B cell (primary cell): Measurements from ENCODE around the gene CHMP1B. TPM values are rescaled to one million over a fixed set of nuclear protein-coding genes. Genes with fewer than 3 reads are reported as not detected.

Experiments used
- ATAC-seq: fragments of 200-7000 bp; cut with Tn5 transposase; one replicate; pipeline ENCODE4 v1.10.0; 2021; ENCODE audit warnings: low read depth, mild to moderate bottlenecking, moderate number of reproducible peaks, moderate library complexity
- CTCF ChIA-PET: fragments of 350-600 bp; sonication (Branson Sonifier 250); formaldehyde crosslinking; loops from one replicate; lab custom pipeline; 2021; ENCODE audit warnings: antibody characterized with exemption, inconsistent platforms; lab: Charles Lee
- POLR2A ChIA-PET: fragments of 350-600 bp; sonication (Branson Sonifier 250); formaldehyde crosslinking; loops from one replicate; lab custom pipeline; 2021; ENCODE audit warnings: antibody characterized with exemption; lab: Charles Lee
- DNase-seq: peaks from one replicate; pipeline ENCODE4 v3.0.0; 2013
- H2AFZ ChIP-seq: 2 replicates; pipeline ENCODE4 v1.6.1; 2012; ENCODE audit warnings: mild to moderate bottlenecking, low read depth, low read length; ENCODE audit not compliant: insufficient read depth, poor library complexity, severe bottlenecking
- H3K27ac ChIP-seq, 2 donors: 1 replicate in 1 of 2; 2 replicates in 1 of 2; pipeline ENCODE4 v1.5.1; 2012 to 2013; ENCODE audit warnings: low read length in 2 of 2, mild to moderate bottlenecking in 2 of 2, moderate library complexity in 1 of 2
- H3K27me3 ChIP-seq, 4 experiments: fragments of 200-600 bp in 1 of 4; sonication (generic) in 1 of 4; replicated peaks in 1 of 4; 1 replicate in 2 of 4; 2 replicates in 2 of 4; pipeline versions ENCODE4 v1.6.1 to v1.7.0; 2013 to 2016; ENCODE audit warnings: low read length in 3 of 4, mild to moderate bottlenecking in 2 of 4, mixed read lengths in 1 of 4, moderate library complexity in 1 of 4; ENCODE audit not compliant: insufficient read depth in 4 of 4, control insufficient read depth in 3 of 4; ENCODE audit errors: control extremely low read depth in 1 of 4
- H3K36me3 ChIP-seq, 2 experiments: replicated peaks in 1 of 2; 1 replicate in 1 of 2; 2 replicates in 1 of 2; pipeline versions ENCODE4 v1.6.1 to v1.7.1; 2013; ENCODE audit warnings: low read length in 1 of 2; ENCODE audit not compliant: insufficient read depth in 2 of 2, control insufficient read depth in 1 of 2; ENCODE audit errors: control extremely low read depth in 1 of 2, extremely low read depth in 1 of 2
- H3K4me1 ChIP-seq, 2 donors: fragments of 200-600 bp in 1 of 2; sonication (generic) in 1 of 2; 1 replicate in 1 of 2; 2 replicates in 1 of 2; pipeline versions ENCODE4 v1.5.1 to v1.6.1; 2013 to 2017; ENCODE audit warnings: low read length in 2 of 2; ENCODE audit not compliant: control insufficient read depth in 2 of 2, insufficient read depth in 2 of 2
- H3K4me2 ChIP-seq: replicated peaks from 2 replicates; pipeline ENCODE3; 2012; ENCODE audit warnings: mild to moderate bottlenecking, low read depth, low read length; ENCODE audit not compliant: poor library complexity, severe bottlenecking
- H3K4me3 ChIP-seq, 5 experiments: fragments of 200-600 bp in 1 of 5; sonication (generic) in 1 of 5; 1 replicate in 3 of 5; 2 replicates in 2 of 5; pipeline versions ENCODE4 v1.5.1 to v1.7.0; 2011 to 2016; ENCODE audit warnings: low read length in 4 of 5, mild to moderate bottlenecking in 4 of 5, low read depth in 2 of 5, control low read depth in 1 of 5, moderate library complexity in 1 of 5; ENCODE audit not compliant: insufficient read depth in 1 of 5; ENCODE audit errors: control extremely low read depth in 1 of 5, extremely low read depth in 1 of 5
- H3K79me2 ChIP-seq: fragments of 200-600 bp; sonication (generic); one replicate; pipeline ENCODE4 v1.6.0; 2016; ENCODE audit warnings: low read length; ENCODE audit not compliant: control insufficient read depth, insufficient read depth
- H3K9ac ChIP-seq: fragments of 200-600 bp; sonication (generic); 2 replicates; pipeline ENCODE4 v1.6.1; 2017; ENCODE audit warnings: mild to moderate bottlenecking, low read length, moderate library complexity
- H3K9me3 ChIP-seq, 3 donors: one replicate each; pipeline versions ENCODE4 v1.6.1 to v1.7.1; 2013; ENCODE audit warnings: low read length in 2 of 3; ENCODE audit not compliant: control insufficient read depth in 2 of 3, insufficient read depth in 1 of 3; ENCODE audit errors: control extremely low read depth in 1 of 3
- H4K20me1 ChIP-seq: 2 replicates; pipeline ENCODE4 v1.6.0; 2012; ENCODE audit warnings: mild to moderate bottlenecking, low read length; ENCODE audit not compliant: insufficient read depth, control insufficient read depth, poor library complexity, severe bottlenecking
- H3K27ac Mint-ChIP-seq: one replicate; pipeline ENCODE4 v1.8.0; 2021; ENCODE audit warnings: mixed read lengths
- H3K27me3 Mint-ChIP-seq: one replicate; pipeline ENCODE4 v1.8.0; 2021; ENCODE audit warnings: mixed read lengths
- H3K4me1 Mint-ChIP-seq: one replicate; pipeline ENCODE4 v1.8.0; 2021; ENCODE audit warnings: mixed read lengths
- H3K4me3 Mint-ChIP-seq: one replicate; pipeline ENCODE4 v1.8.0; 2021; ENCODE audit warnings: mixed read lengths
- H3K9me3 Mint-ChIP-seq: one replicate; pipeline ENCODE4 v1.8.0; 2022; ENCODE audit warnings: mixed read lengths; ENCODE audit not compliant: insufficient read depth
- CTCF ChIP-seq: fragments of 200-600 bp; IDR thresholded peaks from one replicate; pipeline ENCODE4 v1.8.0; 2022; ENCODE audit warnings: antibody characterized with exemption, mild to moderate bottlenecking
- EZH2 ChIP-seq: IDR thresholded peaks from 2 replicates; pipeline ENCODE4 v1.6.1; 2012; ENCODE audit warnings: borderline replicate concordance, low read depth, mild to moderate bottlenecking, moderate library complexity, low read length; ENCODE audit not compliant: insufficient read depth, poor library complexity, severe bottlenecking
- WGBS: methylation state at CpG from one replicate; pipeline ENCODE4 v1.1.5; 2013; ENCODE audit warnings: missing lambda C conversion rate; ENCODE audit not compliant: insufficient coverage; 5-methylcytosine and 5-hydroxymethylcytosine counted together
- intact Hi-C: fragments of 100-400 bp; cut with micrococcal nuclease; formaldehyde crosslinking; loops from one replicate; pipeline ENCODE4 v1.10.0; 2022
- polyA plus RNA-seq: library from polyadenylated mRNA; depleted of rRNA; stranded (reverse); fragments of >200 nt; gene quantifications from 2 replicates; pipeline ENCODE4 v1.2.3, GENCODE V29; 2012
- total RNA-seq, 2 donors: library from RNA; stranded (reverse); fragments of 120-200 nt in 1 of 2; gene quantifications; 1 replicate in 1 of 2; 2 replicates in 1 of 2; pipeline versions ENCODE4 v1.2.3 to v1.2.4, GENCODE V29; 2013 to 2022

The CHMP1B gene
- total and polyA plus RNA-seq, 2 donors (not counting 1 experiment from before 2014, with no cell fraction given): 55.4 to 86.0 TPM

GRCh38 chr18:11821643-11822237 is 29.5 kb upstream of the CHMP1B start:
- no peak for DNase-seq
- H3K27me3 Mint-ChIP-seq: peaks cover 3% of the 10 kb centered on the region
- H2AFZ ChIP-seq: no peak overlapping the region
- ChIA-PET CTCF (no interaction called here), POLR2A (no interaction called here)
- H3K4me2 ChIP-seq: no peak overlapping the region
- H3K27ac ChIP-seq: no peak overlapping the region
- no peak overlapping the region for H3K27ac Mint-ChIP-seq
- 98% methylated on average over 39 of the region's 40 CpGs for WGBS
- H3K9ac ChIP-seq: no peak overlapping the region
- no peaks in the 10 kb centered on the region for H3K27me3 ChIP-seq
- H3K36me3 ChIP-seq: no peaks in the 10 kb centered on the region
- ATAC-seq: no peak
- no peaks in the 10 kb centered on the region for H4K20me1 ChIP-seq
- no peaks in the 10 kb centered on the region for H3K9me3 Mint-ChIP-seq
- no peak for TF ChIP-seq EZH2
- TF ChIP-seq CTCF: no peak
- H3K79me2 ChIP-seq: no peaks in the 10 kb centered on the region
- no peaks in the 10 kb centered on the region for H3K4me1 Mint-ChIP-seq
- intact Hi-C loops: no loop called here
- H3K9me3 ChIP-seq: peaks cover 0 to 6% (median 0%) of the 10 kb centered on the region in 3 donors
- H3K4me3 ChIP-seq: no peak overlapping the region
- no peak overlapping the region for H3K4me3 Mint-ChIP-seq
- H3K4me1 ChIP-seq: no peaks in the 10 kb centered on the region

DNA sequence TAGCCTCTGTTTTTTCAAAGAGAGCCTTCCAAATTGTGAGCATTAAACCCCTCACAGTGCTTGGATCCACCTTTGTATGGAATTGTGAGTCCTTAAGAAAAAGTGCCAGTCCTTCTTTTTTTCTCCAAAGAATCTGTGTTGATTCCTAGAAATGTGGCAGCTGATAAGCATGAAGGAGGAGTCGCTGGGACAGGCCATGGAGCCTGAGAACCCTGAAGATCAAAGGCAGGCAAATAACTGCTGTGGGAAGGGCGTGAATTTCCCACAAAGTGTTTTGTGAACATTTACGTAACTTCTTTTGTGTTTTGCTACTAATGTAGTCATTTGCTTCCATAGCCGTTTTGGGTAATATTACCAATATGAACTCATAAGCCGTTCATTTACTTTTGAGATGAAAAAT is 27.7 kb upstream of the CHMP1B start:
- intact Hi-C loops: no loop called here
- Histone ChIP-seq H3K27me3 (no peaks in the 10 kb centered on the region), H3K9me3 (peaks cover 0 to 6% (median 0%) of the 10 kb centered on the region in 3 donors), H2AFZ (no peak overlapping the region), H3K79me2 (no peaks in the 10 kb centered on the region), H3K36me3 (no peaks in the 10 kb centered on the region), H4K20me1 (no peaks in the 10 kb centered on the region), H3K27ac (no peak overlapping the region), H3K4me3 (no peak overlapping the region), H3K9ac (no peak overlapping the region), H3K4me1 (no peaks in the 10 kb centered on the region), H3K4me2 (no peak overlapping the region)
- ATAC-seq (no peak), DNase-seq (no peak)
- 88% methylated on average over 1 of the region's 5 CpGs for whole genome bisulfite sequencing
- POLR2A ChIA-PET: no interaction called here
- H3K27ac Mint-ChIP-seq: no peak overlapping the region
- peaks cover 3% of the 10 kb centered on the region for H3K27me3 Mint-ChIP-seq
- CTCF ChIA-PET: interaction anchor here (0.7 to 0.8 kb wide), 2 partner anchors 172 to 1624 kb away, joined by 3 to 5 read pairs; no protein-coding TSS in a partner anchor
- H3K9me3 Mint-ChIP-seq: no peaks in the 10 kb centered on the region
- no peak for TF ChIP-seq CTCF
- no peak for TF ChIP-seq EZH2
- H3K4me3 Mint-ChIP-seq: no peak overlapping the region
- H3K4me1 Mint-ChIP-seq: no peaks in the 10 kb centered on the region
